GF-D8 (cell line): Measurements from ENCODE around the gene ABHD13.
"Not testable (repeated sequence)": the region's sequence is repeated elsewhere in the genome, so short reads cannot be mapped to it uniquely, and the experiment has no call there.

Experiments used
- DNase-seq: peaks from one replicate; lab custom pipeline; 2025; lab: John Stamatoyannopoulos, UW

Gene ABHD13

DNA sequence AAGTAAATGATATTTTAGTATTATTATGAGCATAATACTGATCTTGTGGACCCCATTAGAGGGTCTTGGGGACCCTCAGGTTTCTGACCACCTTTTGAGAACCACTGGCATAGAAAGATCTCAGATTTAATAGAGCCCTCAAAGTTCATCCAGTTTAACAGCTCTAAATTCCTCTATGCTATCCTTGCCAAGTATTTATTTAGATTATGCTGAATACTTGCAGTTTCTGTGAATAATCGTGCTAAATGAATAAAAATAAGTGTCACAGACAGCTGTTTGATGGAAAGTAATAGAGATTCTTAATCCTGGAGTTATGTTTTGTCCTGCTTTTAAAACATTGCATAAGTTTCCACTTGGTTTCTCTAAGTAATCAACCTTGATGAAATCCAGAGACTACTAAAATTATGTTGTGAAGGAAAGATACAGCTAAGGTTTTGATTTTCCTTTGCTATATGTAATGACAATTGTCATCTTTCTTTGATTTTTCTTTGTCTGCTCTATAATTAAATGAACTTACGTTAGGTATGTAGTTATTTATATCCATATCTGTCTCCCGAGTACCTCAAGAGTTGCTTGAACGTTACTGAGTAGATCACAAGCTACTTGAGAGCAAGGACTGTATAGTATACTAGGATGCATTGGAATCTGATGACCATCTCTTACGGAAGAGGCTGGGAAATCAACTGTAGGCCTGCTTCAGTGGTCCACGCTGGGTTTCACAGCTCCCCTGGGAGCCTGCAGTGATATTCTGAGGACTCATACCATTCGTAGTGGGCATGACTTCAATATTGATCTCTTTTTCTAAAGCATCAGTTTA is 5.7 kb downstream of the ABHD13 start:
- DNase-seq, result no peak

DNA sequence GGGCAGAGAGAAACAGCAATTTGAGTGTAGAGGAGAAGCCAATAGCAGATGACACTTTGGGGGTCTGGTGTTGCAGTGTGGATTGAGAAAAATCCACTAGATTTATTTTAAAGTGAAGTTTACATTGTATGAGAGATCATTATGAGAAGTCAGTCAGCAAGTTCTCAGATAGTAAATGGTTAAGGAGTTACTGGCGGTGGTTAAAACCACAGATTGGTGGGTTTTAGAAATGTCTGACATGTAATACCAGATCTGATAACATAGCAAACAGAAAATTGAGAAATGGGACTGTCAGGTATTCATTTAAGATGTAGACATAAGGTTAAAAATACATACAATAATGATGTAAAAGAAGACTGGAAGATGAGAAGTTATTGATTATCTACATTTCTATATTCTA is 7.2 kb downstream of the ABHD13 start:
- peak; percentile 19 for DNase-seq

DNA sequence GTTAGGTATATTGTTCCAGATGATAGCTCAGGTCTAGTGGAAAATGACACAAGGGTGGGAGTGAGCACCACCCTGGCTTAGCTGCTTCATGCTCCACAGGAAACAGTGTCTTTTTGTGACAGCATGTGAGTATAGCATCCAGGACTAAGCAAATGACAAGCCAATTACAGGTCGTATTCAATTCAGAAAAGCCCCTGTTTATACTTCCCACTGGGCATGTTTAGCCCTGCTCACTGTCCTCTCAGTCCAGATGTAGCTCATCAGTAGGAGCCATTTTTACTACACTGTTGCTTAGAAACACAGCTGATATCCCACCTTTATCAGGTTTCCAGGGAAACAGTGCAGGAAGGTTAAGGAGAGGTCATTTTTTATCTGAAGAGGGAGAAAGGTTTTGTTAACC is 8.0 kb downstream of the ABHD13 start:
- no peak for DNase-seq

DNA sequence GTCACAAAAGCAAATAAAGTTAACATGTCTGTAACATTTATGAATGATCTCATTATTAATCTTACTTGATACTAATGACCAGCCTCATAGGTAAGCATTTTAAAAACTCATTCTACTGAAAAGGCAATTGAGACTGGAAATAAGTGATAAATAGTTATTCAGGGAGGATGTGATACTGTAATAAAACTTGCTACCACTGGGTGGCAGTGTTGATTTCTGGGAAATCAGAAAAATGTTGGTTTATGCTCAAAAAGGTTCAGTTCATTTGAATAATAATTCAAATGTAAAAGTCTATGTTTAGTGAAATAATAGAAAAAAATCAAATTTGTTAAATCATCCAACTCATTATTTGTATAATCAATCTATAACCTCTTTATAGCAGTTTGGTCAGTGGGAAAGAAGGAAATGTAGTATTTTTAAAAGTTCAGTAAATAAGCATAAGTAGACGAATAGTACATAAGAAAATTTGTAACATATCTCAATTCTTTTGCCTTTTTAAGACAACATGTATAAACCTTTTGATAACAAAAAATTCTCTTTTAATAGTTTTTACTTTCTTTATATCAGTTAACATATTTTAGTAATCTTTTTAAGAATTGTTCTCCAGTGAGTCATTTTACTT is 9.6 kb downstream of the ABHD13 start:
- no peak for DNase-seq

DNA sequence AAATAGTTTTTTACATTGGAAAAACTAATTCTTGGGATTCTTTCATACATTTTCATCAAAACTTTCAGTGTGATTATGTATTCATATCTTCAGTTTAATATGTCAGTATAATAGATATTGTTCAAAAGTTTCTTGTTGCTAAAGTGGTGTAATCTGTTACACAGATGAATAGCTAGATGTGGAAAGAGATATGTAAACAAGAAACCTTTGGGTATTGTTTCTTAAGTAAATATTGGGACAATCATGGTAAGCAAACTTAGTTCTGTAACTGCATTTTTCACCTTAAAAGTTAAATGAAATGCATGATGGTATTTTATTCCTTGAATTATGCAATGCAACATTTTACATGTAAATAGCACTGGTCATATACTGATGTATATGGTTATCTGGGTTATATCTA is 12.2 kb downstream of the ABHD13 start:
- DNase-seq, result no peak

DNA sequence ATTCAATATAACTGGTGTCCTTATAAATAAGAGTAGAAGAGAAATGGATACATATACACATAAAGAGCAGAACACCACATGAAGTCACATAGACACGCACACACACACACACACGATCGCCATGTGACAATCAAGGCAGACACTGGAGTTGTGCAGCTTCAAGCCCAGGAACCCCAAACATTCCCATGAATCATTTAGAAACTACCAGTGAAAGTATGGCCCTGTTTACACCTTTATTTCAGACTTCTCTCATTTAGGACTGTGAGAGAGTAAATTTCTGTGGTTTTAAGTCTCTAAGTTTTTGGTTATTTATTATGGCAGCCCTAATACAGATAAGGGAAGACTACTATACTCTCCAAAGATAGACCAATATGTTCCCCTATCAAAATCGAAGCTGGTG is 31.0 kb downstream of the ABHD13 start:
- no peak for DNase-seq

DNA sequence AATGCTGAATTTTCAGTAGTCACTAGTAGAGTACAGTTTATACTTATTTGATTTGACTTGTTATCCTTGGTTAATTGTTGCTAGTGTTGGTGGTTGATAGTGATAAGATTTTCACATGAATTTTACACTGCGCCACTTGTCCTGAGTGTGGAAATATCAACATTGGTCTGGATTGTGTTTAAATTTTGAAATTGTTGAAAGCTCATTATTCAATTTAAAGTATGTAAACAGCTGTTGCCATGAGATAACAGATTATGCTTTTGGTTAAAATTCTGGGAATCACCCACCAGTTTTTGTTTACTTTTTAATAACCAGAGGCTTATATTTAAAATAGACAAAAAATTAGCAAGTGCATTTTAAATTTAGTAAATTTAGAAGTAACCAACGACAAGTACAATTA is 39.1 kb downstream of the ABHD13 start:
- no peak for DNase-seq

DNA sequence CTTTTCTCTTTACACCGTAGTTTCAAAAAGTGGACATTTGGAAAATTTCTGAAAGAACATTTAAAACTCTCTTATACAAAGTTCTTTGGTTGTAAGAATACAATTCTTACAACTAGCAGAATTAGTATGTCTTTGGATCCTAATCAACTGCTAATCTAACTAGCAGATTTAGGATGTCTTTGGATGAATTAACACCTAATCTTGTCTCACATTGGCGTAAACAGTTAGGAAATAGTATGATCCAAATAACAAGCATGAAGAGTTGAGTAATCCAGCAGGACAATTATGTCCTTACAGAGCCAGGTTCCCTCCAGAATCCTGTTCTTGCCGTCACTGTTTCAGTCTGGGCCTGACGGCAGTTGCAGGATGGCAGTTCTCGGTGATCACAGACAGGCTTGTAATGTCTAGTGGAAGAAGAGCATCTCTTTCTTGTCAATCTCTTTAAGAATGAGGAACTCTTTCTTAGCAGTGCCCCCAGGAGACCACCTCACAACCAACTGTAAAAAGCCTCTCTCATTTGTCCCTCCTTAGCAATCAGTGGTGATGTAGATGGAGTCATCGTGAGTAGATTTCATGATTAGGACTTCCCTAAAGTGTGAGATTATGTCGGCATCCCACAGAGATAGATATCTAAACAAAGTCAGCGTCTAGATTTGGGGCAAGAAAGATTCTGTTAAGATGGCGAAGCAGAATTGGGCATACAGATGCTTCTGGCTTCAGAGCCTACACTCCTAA is 45.6 kb downstream of the ABHD13 start:
- DNase-seq, result no peak

DNA sequence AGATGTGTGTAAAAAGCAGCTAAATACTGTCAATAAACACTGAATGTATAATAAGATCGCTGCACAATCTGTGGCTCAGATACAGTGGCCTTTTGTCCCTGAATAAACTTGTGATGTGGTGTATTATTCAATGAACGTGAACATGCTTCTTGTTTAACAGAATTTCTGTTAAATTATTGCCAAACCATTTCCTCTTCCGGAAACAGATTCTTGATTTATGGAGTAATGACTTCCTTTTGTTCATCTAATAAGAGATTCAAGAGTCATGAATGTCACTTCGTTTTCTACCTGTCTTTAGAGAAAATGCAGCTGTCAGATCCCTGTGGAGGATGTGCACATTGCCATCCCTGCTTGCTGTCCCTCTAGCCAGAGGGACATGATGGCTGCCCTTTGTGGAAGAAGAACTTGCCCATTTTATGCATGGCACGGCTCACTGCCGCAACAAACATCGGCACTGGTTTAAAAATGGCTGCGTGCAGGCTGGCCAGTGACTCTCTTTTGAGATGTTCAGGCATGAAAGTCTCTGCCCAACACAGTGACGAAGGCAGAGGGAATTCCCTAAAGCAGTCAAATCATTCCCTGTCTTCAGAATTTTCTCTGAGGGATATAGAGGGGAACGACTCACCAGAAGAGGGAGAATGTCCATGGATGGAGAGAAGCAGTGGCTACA is 48.3 kb downstream of the ABHD13 start:
- peak; percentile 94 for DNase-seq

DNA sequence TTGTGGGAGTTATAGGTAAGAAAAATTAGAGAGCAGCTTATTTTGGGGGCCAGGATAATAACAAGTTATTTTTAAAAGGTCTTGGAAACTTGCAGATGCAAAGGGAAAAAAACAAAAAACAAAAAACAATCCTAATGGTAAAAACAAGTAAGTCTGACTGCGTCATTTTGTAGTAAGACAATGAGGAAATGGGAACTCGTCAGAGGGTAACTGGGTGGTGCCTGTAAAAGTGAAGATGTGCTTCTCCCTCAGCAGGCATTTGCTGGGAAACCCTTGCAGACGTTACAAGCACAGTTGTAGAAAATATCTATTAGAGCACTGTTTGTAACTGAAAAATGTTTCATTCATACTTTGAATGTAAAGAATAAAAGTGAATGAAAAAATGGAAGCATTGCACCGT is 49.2 kb downstream of the ABHD13 start:
- DNase-seq, result peak; percentile 55

DNA sequence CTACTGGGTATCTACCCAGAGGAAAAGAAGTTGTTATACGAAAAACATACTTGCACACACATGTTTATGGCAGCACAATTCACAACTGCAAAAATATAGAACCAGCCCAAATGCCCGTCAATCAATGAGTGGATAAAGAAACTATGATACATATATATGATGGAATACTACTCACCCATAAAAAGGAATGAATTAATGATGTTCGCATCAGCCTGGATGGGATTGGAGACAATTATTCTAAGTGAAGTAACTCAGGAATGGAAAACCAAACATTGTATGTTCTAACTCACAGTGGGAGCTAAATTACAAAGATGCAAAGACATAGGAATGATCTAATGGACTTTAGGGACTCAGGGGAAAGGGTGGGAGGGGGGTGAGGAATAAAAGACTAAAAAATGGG is 49.7 kb downstream of the ABHD13 start:
- not testable (repeated sequence) for DNase-seq

DNA sequence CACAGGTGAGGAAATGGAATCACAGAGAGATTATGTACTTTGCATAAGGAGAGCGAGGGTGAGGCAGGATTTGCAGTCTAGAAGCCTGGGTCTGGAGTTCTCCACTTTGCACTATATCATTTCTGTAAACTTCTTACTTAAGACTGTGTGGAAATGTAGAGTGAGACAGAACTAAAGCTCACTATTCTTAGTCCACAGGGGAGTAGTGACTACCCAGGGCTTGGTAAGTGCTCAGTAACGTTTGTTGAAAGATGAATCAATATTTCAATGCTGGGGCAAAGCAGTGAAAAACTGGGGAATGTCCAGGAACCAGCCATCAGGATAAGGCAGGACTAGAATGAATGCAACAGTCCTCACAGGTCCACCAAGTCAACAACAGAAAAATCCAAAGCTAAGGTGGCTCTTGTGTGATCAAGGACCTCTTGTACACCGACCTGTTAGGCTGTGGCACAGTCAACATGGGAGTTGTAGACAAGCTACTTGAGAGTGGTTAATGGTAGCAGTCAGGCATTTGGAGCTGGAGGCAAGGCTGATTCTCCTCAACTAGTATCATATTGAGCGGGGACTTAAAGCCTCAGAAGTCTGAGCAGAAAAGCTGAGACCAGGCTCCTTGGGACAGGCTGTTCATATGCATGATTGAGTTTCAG is 50.4 kb downstream of the ABHD13 start:
- DNase-seq, result no peak

DNA sequence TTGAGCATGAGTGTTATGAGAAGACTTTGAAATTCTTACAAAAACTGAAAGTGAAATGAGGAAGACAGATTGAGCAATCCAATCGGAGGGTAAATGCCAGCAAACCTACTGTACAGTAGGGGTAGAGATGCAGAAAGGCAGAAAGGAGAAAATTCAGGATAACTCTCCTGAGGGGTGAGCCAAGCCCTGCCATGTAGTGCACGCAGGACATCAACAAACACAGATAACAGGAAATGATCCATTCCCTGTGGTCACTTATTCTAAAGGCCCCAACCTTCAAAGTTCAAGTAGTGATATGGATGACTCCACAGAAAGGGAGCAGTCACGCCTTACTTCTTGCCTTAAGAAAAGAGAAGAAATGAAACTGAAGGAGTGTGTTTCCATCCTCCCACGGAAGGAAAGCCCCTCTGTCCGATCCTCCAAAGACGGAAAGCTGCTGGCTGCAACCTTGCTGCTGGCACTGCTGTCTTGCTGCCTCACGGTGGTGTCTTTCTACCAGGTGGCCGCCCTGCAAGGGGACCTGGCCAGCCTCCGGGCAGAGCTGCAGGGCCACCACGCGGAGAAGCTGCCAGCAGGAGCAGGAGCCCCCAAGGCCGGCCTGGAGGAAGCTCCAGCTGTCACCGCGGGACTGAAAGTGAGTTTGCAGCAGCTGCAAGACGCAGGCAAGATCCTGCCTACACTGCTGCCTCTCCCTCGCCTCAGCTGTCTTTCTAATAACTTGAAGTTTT is 51.6 kb downstream of the ABHD13 start, which contains the start of gene TNFSF13B:
TSS of gene TNFSF13B (plus strand) at position 118 of the 728 bp plus-strand sequence. CDS start at position 296, 178 bp downstream.
- DNase-seq, result peak; percentile 80

DNA sequence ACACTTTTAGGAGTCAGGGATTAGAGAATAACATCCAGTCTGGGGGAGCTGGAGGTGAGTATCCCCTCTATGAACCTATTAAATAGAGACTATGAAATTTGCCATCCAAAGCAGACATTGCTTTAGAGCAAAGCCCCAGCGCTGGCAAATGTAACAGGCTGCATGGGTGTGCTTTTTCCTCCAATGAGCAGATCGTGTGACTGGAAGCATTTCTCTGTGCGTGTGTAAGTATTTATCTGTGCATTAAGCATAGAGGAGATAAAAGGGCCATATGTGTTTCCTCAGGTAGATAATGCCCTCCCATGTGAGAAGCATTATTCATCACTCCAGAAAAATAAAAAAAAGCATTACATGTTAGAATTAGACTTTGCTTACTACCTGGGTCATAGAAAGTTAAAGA is 52.2 kb downstream of the ABHD13 start:
- DNase-seq, result peak; percentile 44

DNA sequence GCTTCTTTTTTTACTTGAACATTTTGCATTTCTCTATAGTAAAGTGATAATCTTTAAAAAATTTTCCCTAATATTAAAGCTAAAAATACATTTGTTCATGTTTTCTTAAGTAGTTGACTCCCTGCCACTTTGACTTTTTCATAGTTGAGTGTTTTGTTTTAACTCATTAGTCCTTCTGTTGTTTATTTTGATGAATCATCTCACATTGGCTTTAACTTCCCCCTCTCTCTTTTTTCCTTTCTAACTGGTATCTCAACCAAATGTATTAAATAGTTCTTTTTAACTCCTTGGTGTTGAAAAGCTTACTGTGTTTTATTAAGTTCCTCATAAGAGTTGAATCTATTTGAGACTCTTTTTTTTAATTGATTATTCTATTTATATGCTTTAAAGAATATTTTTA is 54.1 kb downstream of the ABHD13 start:
- peak; percentile 39 for DNase-seq

DNA sequence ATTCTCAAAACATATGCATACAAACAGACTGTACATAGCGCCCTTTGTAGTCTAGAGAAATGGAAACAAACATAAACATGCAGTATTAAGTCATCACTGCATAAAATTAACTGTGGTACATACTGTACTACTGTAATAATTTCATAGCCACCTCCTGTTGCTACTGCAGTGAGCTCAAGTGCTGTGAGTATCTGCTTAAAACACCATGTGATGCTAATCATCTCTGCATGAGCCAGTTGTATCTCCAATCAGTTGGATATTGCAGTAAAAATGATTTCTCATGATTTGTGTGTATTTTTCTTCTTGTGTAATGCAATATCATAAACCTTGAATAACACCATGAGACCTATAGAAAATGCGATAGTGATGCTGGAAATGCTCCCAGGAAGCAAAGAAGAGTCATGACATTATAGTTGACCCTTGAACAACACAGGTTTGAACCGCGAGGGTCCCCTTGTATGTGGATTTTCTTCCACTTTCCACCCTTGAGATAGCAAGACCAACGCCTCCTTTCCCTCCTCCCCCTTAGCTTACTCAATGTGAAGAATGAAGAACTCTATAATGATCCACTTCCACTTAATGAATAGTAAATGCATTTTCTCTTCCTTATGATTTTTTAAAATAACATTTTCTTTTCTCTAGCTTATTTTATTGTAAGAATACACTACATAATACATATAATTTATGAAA is 55.4 kb downstream of the ABHD13 start:
- DNase-seq, result no peak

DNA sequence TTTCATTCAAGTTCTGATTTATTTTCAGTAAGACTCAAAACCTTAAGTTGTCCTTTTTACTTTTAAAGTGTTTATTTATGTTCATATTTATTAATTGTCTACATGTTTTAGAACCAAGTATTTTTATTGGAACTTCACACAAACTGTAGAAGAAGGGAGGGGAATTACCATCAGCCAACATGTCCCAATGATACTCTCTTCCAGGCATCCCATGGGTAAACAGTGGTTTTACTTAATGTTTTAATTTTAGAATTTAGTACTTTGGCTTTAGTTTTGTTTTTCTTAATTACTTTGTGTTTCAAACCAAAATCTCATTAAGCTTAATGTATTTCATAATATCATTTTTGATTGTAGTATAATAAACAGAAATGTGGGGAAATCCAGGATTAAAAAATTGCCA is 56.5 kb downstream of the ABHD13 start:
- no peak for DNase-seq

DNA sequence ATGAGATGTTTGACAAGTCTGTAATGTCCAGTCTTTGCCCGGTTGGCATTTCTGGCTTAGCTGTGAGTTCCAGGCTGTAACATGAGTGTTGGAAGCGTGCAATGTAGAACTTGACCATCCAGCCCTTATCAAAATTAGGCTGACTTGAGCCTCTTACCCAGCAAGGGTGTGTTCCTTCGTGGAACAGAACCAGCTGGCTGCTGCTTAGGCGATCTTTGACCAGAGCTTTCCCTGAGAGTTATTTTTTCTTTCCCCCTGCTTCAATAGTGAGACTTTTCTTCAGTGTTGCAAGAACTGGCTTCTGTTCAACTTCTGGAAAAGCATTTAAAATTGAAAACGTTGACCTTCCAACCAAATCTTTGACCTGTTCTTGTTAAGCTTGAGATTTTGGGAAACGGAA is 57.9 kb downstream of the ABHD13 start:
- no peak for DNase-seq

DNA sequence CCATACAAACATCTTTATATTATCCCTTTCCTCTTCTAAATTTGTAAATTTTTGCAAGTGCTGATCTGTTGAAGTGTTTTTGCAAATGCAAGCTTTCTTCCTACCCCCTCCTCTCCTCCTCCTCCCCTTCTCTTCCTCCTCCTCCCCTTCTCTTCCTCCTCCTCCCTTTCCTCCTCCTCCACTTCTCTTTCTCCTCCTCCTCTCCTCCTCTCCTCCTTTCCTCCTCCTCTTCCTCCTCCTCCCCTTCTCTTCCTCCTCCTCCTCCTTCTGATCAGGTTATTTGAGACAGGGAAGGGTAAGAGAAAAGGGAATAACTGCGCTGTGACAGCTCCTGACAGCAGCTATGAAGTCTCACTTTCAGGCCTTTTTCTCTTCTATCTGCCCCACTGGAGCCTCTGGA is 60.3 kb downstream of the ABHD13 start:
- no peak for DNase-seq

DNA sequence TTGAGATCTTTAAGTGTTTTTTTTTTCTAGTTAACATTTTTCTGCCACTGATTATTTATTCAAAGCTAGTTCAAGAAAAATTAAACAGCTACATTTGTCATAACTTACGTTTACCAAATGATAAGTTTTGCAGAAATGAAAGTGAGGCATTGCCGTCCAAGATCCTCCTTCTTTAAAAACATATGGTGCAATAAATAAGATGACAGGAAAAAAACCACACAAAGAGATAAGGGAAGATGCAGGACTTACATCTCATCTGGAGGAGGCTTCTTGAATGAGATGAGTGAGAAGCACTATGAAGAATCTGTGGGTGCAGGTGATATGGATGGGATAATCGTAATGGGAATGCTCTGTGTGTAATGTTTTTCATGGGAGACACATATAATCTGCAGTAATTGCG is 63.7 kb downstream of the ABHD13 start:
- DNase-seq, result no peak

DNA sequence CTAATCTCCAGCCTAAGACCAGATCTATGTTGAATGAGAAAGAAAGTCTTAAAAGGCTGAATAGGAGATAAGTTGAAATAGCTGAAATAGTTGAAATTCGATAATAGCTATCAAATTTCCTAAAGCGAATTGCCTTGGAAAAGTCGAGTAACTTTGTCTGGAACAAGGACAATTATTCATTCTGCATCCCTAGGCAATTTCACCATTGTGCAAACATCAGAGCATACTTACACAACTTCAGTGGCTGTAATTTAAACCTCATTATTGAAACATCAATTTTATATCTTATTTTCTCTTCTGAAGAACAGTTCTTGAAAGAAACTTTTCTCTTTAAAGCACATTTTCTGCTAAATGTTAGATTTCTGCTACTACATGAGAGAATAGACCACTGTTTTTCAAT is 64.9 kb downstream of the ABHD13 start:
- DNase-seq, result no peak
